ENCODE measurements around the gene FAHD2B.
"Not testable (repeated sequence)": the region's sequence is repeated elsewhere in the genome, so short reads cannot be mapped to it uniquely, and the experiment has no call there.

Gene FAHD2B

GRCh38 chr2:97098786-97099372, 4.2 kb upstream of the FAHD2B start:
- H2BK5ac ChIP-seq (ENCODE audit: low read depth, low read length, poor library complexity); H2BK120ac ChIP-seq (ENCODE audit: insufficient read depth, low read length, poor library complexity): not testable (repeated sequence)

GRCh38 chr2:97095661-97096060, 979 bp upstream of the FAHD2B start:
- Histone ChIP-seq H2AK5ac (ENCODE audit: low read length) (no peak overlapping the region), H2AFZ (ENCODE audit: insufficient read depth, low read length, poor library complexity) (peak overlapping the region; percentile 63), H3K27ac (ENCODE audit: low read depth, low read length) (no peak overlapping the region), H2BK120ac (ENCODE audit: insufficient read depth, low read length, poor library complexity) (no peak overlapping the region), H2BK12ac (ENCODE audit: low read length) (no peak overlapping the region), H3K36me3 (ENCODE audit: control insufficient read depth in 1 of 2, insufficient read depth in 2 of 2, low read length in 2 of 2) (no peaks in the 10 kb centered on the region), H3K23ac (ENCODE audit: low read length) (no peak overlapping the region), H3K79me1 (ENCODE audit: low read length) (peaks cover 1% of the 10 kb centered on the region), H3K9me3 (ENCODE audit: insufficient read depth, low read depth, low read length) (no peaks in the 10 kb centered on the region), H4K91ac (ENCODE audit: low read depth, low read length) (no peak overlapping the region), H3K79me2 (ENCODE audit: control insufficient read depth, insufficient read depth, low read length, poor library complexity) (no peaks in the 10 kb centered on the region), H3K9ac (ENCODE audit: low read length) (no peak overlapping the region), H3K4ac (ENCODE audit: low read depth, low read length) (no peak overlapping the region), H2BK5ac (ENCODE audit: low read depth, low read length, poor library complexity) (no peak overlapping the region), H4K8ac (ENCODE audit: low read depth, low read length) (no peak overlapping the region), H3K18ac (ENCODE audit: low read length) (no peak overlapping the region), H3K4me2 (ENCODE audit: low read length) (no peak overlapping the region), H3K4me3 (ENCODE audit: low read depth, low read length) (no peak overlapping the region), H4K12ac (ENCODE audit: low read depth, low read length) (no peak overlapping the region), H3K14ac (ENCODE audit: low read length) (no peak overlapping the region), H3K27me3 (ENCODE audit: insufficient read depth, low read length) (no peaks in the 10 kb centered on the region), H3K4me1 (ENCODE audit: control insufficient read depth in 1 of 2, insufficient read depth in 2 of 2, low read length in 2 of 2) (peaks cover 0 to 4% of the 10 kb centered on the region in 2 experiments)
- no peak for DNase-seq
- no CpG with 5 or more reads among the region's 12 CpGs for WGBS (ENCODE audit: extremely low coverage, insufficient coverage, insufficient read length)

More at GRCh38 chr2:97098786-97099372, 4.2 kb upstream of the FAHD2B start:
- not testable (repeated sequence) for DNase-seq; H4K12ac ChIP-seq (ENCODE audit: low read depth, low read length); H4K8ac ChIP-seq (ENCODE audit: low read depth, low read length); H3K27ac ChIP-seq (ENCODE audit: low read depth, low read length); H3K36me3 ChIP-seq (ENCODE audit: control insufficient read depth in 1 of 2, insufficient read depth in 2 of 2, low read length in 2 of 2); H3K4me1 ChIP-seq (ENCODE audit: control insufficient read depth in 1 of 2, insufficient read depth in 2 of 2, low read length in 2 of 2); H3K79me1 ChIP-seq (ENCODE audit: low read length); H3K4me3 ChIP-seq (ENCODE audit: low read depth, low read length); H3K4me2 ChIP-seq (ENCODE audit: low read length); H2AFZ ChIP-seq (ENCODE audit: insufficient read depth, low read length, poor library complexity); H4K91ac ChIP-seq (ENCODE audit: low read depth, low read length); H3K9ac ChIP-seq (ENCODE audit: low read length); H3K18ac ChIP-seq (ENCODE audit: low read length); H3K9me3 ChIP-seq (ENCODE audit: insufficient read depth, low read depth, low read length); H3K79me2 ChIP-seq (ENCODE audit: control insufficient read depth, insufficient read depth, low read length, poor library complexity); H2AK5ac ChIP-seq (ENCODE audit: low read length); H3K27me3 ChIP-seq (ENCODE audit: insufficient read depth, low read length); H3K14ac ChIP-seq (ENCODE audit: low read length); H3K4ac ChIP-seq (ENCODE audit: low read depth, low read length); H3K23ac ChIP-seq (ENCODE audit: low read length); H2BK12ac ChIP-seq (ENCODE audit: low read length)
- no CpG with 5 or more reads among the region's 3 CpGs for WGBS (ENCODE audit: extremely low coverage, insufficient coverage, insufficient read length)

GRCh38 chr2:97093983-97094771, 505 bp downstream of the FAHD2B start:
- peak; percentile 81 to 86 for DNase-seq
- not testable (repeated sequence) for H2BK5ac ChIP-seq (ENCODE audit: low read depth, low read length, poor library complexity); H4K12ac ChIP-seq (ENCODE audit: low read depth, low read length); H2BK12ac ChIP-seq (ENCODE audit: low read length); H3K4me3 ChIP-seq (ENCODE audit: low read depth, low read length); H3K36me3 ChIP-seq (ENCODE audit: control insufficient read depth in 1 of 2, insufficient read depth in 2 of 2, low read length in 2 of 2); H3K14ac ChIP-seq (ENCODE audit: low read length); H3K9ac ChIP-seq (ENCODE audit: low read length); H4K8ac ChIP-seq (ENCODE audit: low read depth, low read length); H3K4me1 ChIP-seq (ENCODE audit: control insufficient read depth in 1 of 2, insufficient read depth in 2 of 2, low read length in 2 of 2); H3K9me3 ChIP-seq (ENCODE audit: insufficient read depth, low read depth, low read length); H4K91ac ChIP-seq (ENCODE audit: low read depth, low read length); H3K27ac ChIP-seq (ENCODE audit: low read depth, low read length); H3K27me3 ChIP-seq (ENCODE audit: insufficient read depth, low read length); H3K4ac ChIP-seq (ENCODE audit: low read depth, low read length); H3K79me1 ChIP-seq (ENCODE audit: low read length); H3K79me2 ChIP-seq (ENCODE audit: control insufficient read depth, insufficient read depth, low read length, poor library complexity); H3K23ac ChIP-seq (ENCODE audit: low read length); H2AFZ ChIP-seq (ENCODE audit: insufficient read depth, low read length, poor library complexity); H3K18ac ChIP-seq (ENCODE audit: low read length); H2AK5ac ChIP-seq (ENCODE audit: low read length); H2BK120ac ChIP-seq (ENCODE audit: insufficient read depth, low read length, poor library complexity)
- no CpG with 5 or more reads among the region's 33 CpGs for WGBS (ENCODE audit: extremely low coverage, insufficient coverage, insufficient read length)
- peak overlapping the region; percentile 36 for H3K4me2 ChIP-seq (ENCODE audit: low read length)

DNA sequence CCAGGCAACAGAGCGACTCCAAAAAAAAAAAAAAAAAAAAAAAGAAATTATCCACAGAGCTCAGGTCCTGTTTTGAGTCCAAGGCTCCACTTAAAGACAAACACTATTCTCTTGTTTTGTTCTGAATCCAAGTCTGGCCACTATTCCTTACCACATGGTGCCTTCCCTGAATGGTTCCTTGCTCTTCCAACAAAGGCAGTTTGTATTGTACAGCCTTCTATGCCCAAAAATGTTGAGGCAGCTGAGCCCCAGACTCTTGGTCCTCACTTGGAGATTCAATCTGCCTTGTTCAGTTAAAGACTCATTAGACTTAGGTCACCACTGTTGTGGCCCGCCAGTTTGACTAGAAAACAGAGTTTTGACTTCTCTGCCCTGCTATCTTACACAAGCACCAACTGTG, 1.7 kb downstream of the FAHD2B start:
- not testable (repeated sequence) for H2AK5ac ChIP-seq (ENCODE audit: low read length); H3K27ac ChIP-seq (ENCODE audit: low read depth, low read length); H4K8ac ChIP-seq (ENCODE audit: low read depth, low read length); H3K4ac ChIP-seq (ENCODE audit: low read depth, low read length); H3K27me3 ChIP-seq (ENCODE audit: insufficient read depth, low read length); H3K23ac ChIP-seq (ENCODE audit: low read length); H3K9me3 ChIP-seq (ENCODE audit: insufficient read depth, low read depth, low read length); H4K12ac ChIP-seq (ENCODE audit: low read depth, low read length); H3K4me2 ChIP-seq (ENCODE audit: low read length); H3K14ac ChIP-seq (ENCODE audit: low read length); H2BK5ac ChIP-seq (ENCODE audit: low read depth, low read length, poor library complexity); H2BK120ac ChIP-seq (ENCODE audit: insufficient read depth, low read length, poor library complexity); H2BK12ac ChIP-seq (ENCODE audit: low read length); H3K4me1 ChIP-seq (ENCODE audit: control insufficient read depth in 1 of 2, insufficient read depth in 2 of 2, low read length in 2 of 2); H3K79me1 ChIP-seq (ENCODE audit: low read length); H3K36me3 ChIP-seq (ENCODE audit: control insufficient read depth in 1 of 2, insufficient read depth in 2 of 2, low read length in 2 of 2); H3K9ac ChIP-seq (ENCODE audit: low read length); H3K18ac ChIP-seq (ENCODE audit: low read length); H2AFZ ChIP-seq (ENCODE audit: insufficient read depth, low read length, poor library complexity); H3K4me3 ChIP-seq (ENCODE audit: low read depth, low read length); H4K91ac ChIP-seq (ENCODE audit: low read depth, low read length); H3K79me2 ChIP-seq (ENCODE audit: control insufficient read depth, insufficient read depth, low read length, poor library complexity)
- peak in 1 of 2 donors; percentile 1 for DNase-seq
- no CpG with 5 or more reads among the region's 2 CpGs for WGBS (ENCODE audit: extremely low coverage, insufficient coverage, insufficient read length)

All from trophoblast cell (in vitro differentiated cells and primary cell).